Ovary (tissue), 9 donors: Measurements from ENCODE around the gene TFG. TPM values are rescaled to one million over a fixed set of nuclear protein-coding genes. Genes with fewer than 3 reads are reported as not detected.

Experiments used
- DNase-seq, 5 donors: peaks; one replicate each; pipeline ENCODE4 v3.0.0-alpha.2; 2019 to 2020
- H3K27ac ChIP-seq, 2 donors: fragments of 200-600 bp; one replicate each; pipeline versions ENCODE4 v1.5.1 to v1.8.0; 2019 to 2022
- H3K27me3 ChIP-seq: fragments of 200-600 bp; one replicate; pipeline ENCODE4 v1.8.0; 2022
- H3K36me3 ChIP-seq: fragments of 200-600 bp; sonication (generic); one replicate; pipeline ENCODE4 v1.5.1; 2019
- H3K4me1 ChIP-seq: one replicate; pipeline ENCODE4 v1.8.1; 2013; ENCODE audit warnings: mild to moderate bottlenecking, moderate library complexity; ENCODE audit not compliant: insufficient read depth
- H3K4me3 ChIP-seq: fragments of 200-600 bp; sonication (generic); one replicate; pipeline ENCODE4 v1.5.1; 2017
- H3K9me3 ChIP-seq, 2 donors: fragments of 200-600 bp in 1 of 2; sonication (generic) in 1 of 2; one replicate each; pipeline versions ENCODE4 v1.5.1 to v1.8.1; 2013 to 2019; ENCODE audit warnings: mild to moderate bottlenecking in 1 of 2, moderate library complexity in 1 of 2
- EP300 ChIP-seq: sonication (generic); formaldehyde crosslinking; IDR thresholded peaks from one replicate; pipeline ENCODE4 v1.6.1; 2017; ENCODE audit warnings: antibody characterized with exemption
- POLR2A ChIP-seq: fragments of 450-650 bp; IDR thresholded peaks from one replicate; pipeline ENCODE4 v1.6.1; 2017; ENCODE audit warnings: antibody characterized with exemption, mild to moderate bottlenecking, moderate library complexity
- WGBS, 3 donors: extraction: QIAGEN DNeasy Blood & Tissue Kit in 1 of 3; methylation state at CpG; one replicate each; pipeline versions ENCODE4 v1.1.5 to v1.1.7; 2013 to 2017; 5-methylcytosine and 5-hydroxymethylcytosine counted together
- intact Hi-C, 4 donors: fragments of 100-400 bp; cut with DNase I; formaldehyde crosslinking; loops; one replicate each; pipeline versions ENCODE4 v1.11.0 to v1.15.1; 2022 to 2023
- polyA plus RNA-seq, 2 donors: library from polyadenylated mRNA; stranded (reverse); fragments of 200-250 nt in 1 of 2; fragments of 350-450 nt in 1 of 2; fragmentation: Illumina TruSeq in 1 of 2; extraction: RNeasy Lipid Tissue Mini Kit (QIAGEN cat#74804) in 1 of 2; gene quantifications; one replicate each; pipeline ENCODE4 v1.2.3, GENCODE V29; 2013 to 2014
- total RNA-seq, 7 donors: library from RNA; depleted of rRNA in 2 of 7; stranded (reverse); fragments of >200 nt in 2 of 7; fragmentation: NEBNext Ultra II Directional in 3 of 7; extraction: Animal tissue kit (Norgen Biotek cat#: 25700) in 3 of 7; gene quantifications; one replicate each; pipeline versions ENCODE4 v1.1.0 to v1.2.4, GENCODE V29; 2016 to 2023
- TF ChIP-seq, protein P1 (sequence below), 3 donors: fragments of 450-650 bp in 2 of 3; fragments of 200-600 bp in 1 of 3; IDR thresholded peaks; one replicate each; pipeline versions ENCODE4 v1.5.1 to v1.8.0; 2016 to 2022; ENCODE audit warnings: antibody characterized with exemption in 3 of 3, mild to moderate bottlenecking in 1 of 3
- donor health status: DM: no; HTN: no; CAD: no; lungs with moderate emphysema.
- donor health status: DM: no; HTN: no; CAD: no.
- donor health status: Bipolar disorder and iron deficiency.
- donor health status: DM: yes; HTN: yes; CAD: no.
- donor health status: DM: no; HTN: no; CAD: no.
- donor health status: DM: yes; HTN: yes; CAD: no.

The TFG gene
- total and polyA plus RNA-seq, 9 donors: 38.5 to 114 (median 64.7) TPM

DNA sequence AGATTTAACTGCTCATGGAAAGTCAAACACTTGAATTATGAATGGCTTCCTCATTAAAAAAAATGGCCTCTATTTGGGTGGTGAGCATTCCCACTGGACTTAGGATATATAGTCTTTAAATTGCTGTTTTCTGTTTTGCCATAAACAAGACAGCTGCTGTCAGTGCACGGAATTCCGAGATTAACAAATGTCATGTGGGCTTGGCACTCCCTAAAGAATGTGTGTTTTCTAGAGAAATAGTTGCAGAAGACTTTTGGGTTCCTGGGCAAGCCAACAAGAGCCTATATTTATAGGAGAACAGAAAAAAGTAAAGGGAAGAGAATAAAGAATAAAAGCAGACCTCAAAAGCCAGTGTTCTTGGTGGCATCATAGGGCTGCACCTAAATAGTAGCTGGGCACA lies 13.6 kb upstream of the TFG start:
- H3K27ac ChIP-seq: no peak overlapping the region
- no peaks in the 10 kb centered on the region for H3K27me3 ChIP-seq
- no peak for DNase-seq
- 17 to 37% (median 33%) methylated on average over 2 of the region's 2 CpGs for WGBS, 3 donors
- TF ChIP-seq, protein P1, sequence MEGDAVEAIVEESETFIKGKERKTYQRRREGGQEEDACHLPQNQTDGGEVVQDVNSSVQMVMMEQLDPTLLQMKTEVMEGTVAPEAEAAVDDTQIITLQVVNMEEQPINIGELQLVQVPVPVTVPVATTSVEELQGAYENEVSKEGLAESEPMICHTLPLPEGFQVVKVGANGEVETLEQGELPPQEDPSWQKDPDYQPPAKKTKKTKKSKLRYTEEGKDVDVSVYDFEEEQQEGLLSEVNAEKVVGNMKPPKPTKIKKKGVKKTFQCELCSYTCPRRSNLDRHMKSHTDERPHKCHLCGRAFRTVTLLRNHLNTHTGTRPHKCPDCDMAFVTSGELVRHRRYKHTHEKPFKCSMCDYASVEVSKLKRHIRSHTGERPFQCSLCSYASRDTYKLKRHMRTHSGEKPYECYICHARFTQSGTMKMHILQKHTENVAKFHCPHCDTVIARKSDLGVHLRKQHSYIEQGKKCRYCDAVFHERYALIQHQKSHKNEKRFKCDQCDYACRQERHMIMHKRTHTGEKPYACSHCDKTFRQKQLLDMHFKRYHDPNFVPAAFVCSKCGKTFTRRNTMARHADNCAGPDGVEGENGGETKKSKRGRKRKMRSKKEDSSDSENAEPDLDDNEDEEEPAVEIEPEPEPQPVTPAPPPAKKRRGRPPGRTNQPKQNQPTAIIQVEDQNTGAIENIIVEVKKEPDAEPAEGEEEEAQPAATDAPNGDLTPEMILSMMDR (IDR thresholded peaks at IDR 0.05): no peak
- TF ChIP-seq POLR2A (no peak), EP300 (no peak)
- no peaks in the 10 kb centered on the region for H3K36me3 ChIP-seq
- H3K9me3 ChIP-seq: no peaks in the 10 kb centered on the region
- H3K4me1 ChIP-seq: no peaks in the 10 kb centered on the region
- no peak overlapping the region for H3K4me3 ChIP-seq
- intact Hi-C loops: no loop called here

DNA sequence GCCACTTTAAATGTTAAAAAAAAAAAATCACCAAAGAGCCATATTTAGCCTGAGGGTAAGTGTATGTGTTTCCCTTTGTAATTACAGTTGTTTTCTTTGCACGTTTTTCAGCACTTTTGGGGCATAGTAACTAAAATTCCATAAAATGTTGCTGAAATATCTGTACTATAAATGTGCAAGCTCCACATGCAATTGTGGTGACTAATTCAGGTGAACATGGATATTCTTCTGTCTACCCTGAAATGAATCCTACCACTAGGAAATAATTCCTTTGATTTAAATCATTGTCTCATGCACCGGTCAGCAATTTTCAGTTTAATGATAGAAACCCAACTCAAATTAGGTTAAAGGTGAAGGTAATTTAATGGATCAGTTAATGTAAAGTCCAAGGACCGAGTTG lies 13.1 kb upstream of the TFG start:
- no peaks in the 10 kb centered on the region for H3K36me3 ChIP-seq
- intact Hi-C loops: no loop called here
- H3K27me3 ChIP-seq: no peaks in the 10 kb centered on the region
- H3K4me3 ChIP-seq: no peak overlapping the region
- H3K4me1 ChIP-seq: no peaks in the 10 kb centered on the region
- no peak overlapping the region for H3K27ac ChIP-seq
- TF ChIP-seq POLR2A (no peak), EP300 (no peak)
- TF ChIP-seq, protein P1 (IDR thresholded peaks at IDR 0.05): no peak
- H3K9me3 ChIP-seq: no peaks in the 10 kb centered on the region
- no peak for DNase-seq
- 68 to 76% (median 73%) methylated on average over 3 of the region's 3 CpGs for WGBS, 3 donors

DNA sequence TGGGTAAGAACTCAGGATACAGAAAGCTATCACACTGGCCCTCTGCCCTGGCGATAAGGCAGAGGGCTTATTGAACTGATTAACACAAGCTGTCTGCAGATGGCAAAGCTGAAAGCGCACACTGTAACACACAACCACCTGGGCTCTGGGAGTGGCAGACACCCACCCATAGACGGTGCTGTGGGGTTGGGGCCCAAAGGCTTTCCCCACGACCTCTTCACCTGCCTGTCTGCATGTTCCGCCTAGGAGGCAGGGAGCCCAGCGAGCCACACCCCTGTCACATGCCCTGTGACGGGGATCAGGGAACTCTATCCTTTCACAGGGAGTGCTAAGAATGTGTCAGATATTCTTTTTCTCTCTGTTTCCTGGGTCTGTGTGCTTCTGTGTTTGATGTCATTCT lies 12.1 kb upstream of the TFG start:
- no peak for DNase-seq
- H3K9me3 ChIP-seq: no peaks in the 10 kb centered on the region
- no peaks in the 10 kb centered on the region for H3K4me1 ChIP-seq
- TF ChIP-seq POLR2A: no peak
- TF ChIP-seq, protein P1 (IDR thresholded peaks at IDR 0.05): no peak
- no peak for TF ChIP-seq EP300
- intact Hi-C loops: no loop called here
- no peaks in the 10 kb centered on the region for H3K36me3 ChIP-seq
- no peaks in the 10 kb centered on the region for H3K27me3 ChIP-seq
- 84 to 91% (median 88%) methylated on average over 7 of the region's 7 CpGs for WGBS, 3 donors
- H3K4me3 ChIP-seq: no peak overlapping the region
- H3K27ac ChIP-seq: no peak overlapping the region

DNA sequence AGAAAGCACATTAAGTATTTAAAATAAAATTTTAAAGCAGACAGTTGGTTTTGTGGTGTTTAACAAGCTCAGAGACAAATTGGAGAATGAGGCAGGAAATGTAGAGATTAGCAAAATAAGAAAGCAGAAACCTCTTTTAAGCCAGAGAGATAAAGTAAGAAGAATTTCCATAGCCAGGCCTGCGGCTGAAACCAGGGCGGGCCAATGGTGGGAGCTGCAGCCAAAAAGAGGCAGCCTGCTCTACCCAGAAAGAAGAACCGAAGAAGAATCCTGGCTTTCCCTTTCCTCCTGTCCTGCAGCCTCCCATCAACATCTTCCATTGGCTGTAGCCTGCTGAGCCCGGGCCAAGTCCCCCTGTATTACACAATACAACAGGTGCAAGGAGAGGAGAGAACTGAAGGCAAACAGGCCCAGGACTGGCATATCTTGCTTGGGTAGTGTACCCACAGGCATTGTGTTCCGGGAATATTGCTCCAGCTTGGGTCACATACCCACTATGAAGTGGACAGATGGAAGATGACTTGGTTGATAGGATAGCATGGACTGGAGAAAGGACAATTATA lies 11.5 kb upstream of the TFG start:
- Histone ChIP-seq H3K4me3 (no peak overlapping the region), H3K27me3 (no peaks in the 10 kb centered on the region), H3K4me1 (no peaks in the 10 kb centered on the region), H3K27ac (no peak overlapping the region), H3K9me3 (no peaks in the 10 kb centered on the region), H3K36me3 (no peaks in the 10 kb centered on the region)
- TF ChIP-seq, protein P1 (IDR thresholded peaks at IDR 0.05): no peak
- TF ChIP-seq EP300: no peak
- no peak for TF ChIP-seq POLR2A
- 58 to 74% (median 65%) methylated on average over 5 of the region's 5 CpGs for WGBS, 3 donors
- no peak for DNase-seq
- intact Hi-C loops: no loop called here
